ENCODE data around the gene NOX1.

The NOX1 gene

GRCh38 chrX:100874325-100874724 is at the start of gene NOX1:
NOX1 (minus strand) TSS chrX:100874359; CDS start chrX:100874139, 220 bp downstream.
- DNase-seq, result no peak

GRCh38 chrX:100915562-100915961 is 41.4 kb upstream of the NOX1 start:
- DNase-seq, result no peak

- DNase-seq, result no peak
Observed at GRCh38 chrX:100913111-100913510, 39.0 kb upstream of the NOX1 start.

GRCh38 chrX:100911731-100912130 is 37.6 kb upstream of the NOX1 start:
- DNase-seq, result no peak

GRCh38 chrX:100905620-100906019 is 31.5 kb upstream of the NOX1 start:
- no peak for DNase-seq

GRCh38 chrX:100904433-100904832 is 30.3 kb upstream of the NOX1 start:
- DNase-seq, result no peak

- DNase-seq, result peak; percentile 64
Observed at GRCh38 chrX:100895365-100896075, 21.4 kb upstream of the NOX1 start.

GRCh38 chrX:100883654-100884053 is 9.5 kb upstream of the NOX1 start:
- DNase-seq, result peak; percentile 26

- peak; percentile 77 for DNase-seq
Observed at GRCh38 chrX:100880368-100880767, 6.2 kb upstream of the NOX1 start.

GRCh38 chrX:100871594-100872560 is 2.3 kb downstream of the NOX1 start:
- DNase-seq, result no peak

GRCh38 chrX:100870527-100870926 is 3.6 kb downstream of the NOX1 start:
- DNase-seq, result no peak

GRCh38 chrX:100868273-100868672 is 5.9 kb downstream of the NOX1 start:
- DNase-seq, result no peak

GRCh38 chrX:100864657-100865391 is 9.3 kb downstream of the NOX1 start:
- no peak for DNase-seq

- DNase-seq, result peak; percentile 5
Observed at GRCh38 chrX:100863326-100863864, 10.8 kb downstream of the NOX1 start.

- no peak for DNase-seq
Observed at GRCh38 chrX:100852810-100853209, 21.3 kb downstream of the NOX1 start.

- no peak for DNase-seq
Observed at GRCh38 chrX:100850317-100850716, 23.8 kb downstream of the NOX1 start.

- no peak for DNase-seq
Observed at GRCh38 chrX:100831219-100831946, 42.8 kb downstream of the NOX1 start.

- no peak for DNase-seq
Observed at GRCh38 chrX:100830547-100830946, 43.6 kb downstream of the NOX1 start.

GRCh38 chrX:100830143-100830542 is 44.0 kb downstream of the NOX1 start:
- DNase-seq, result no peak

GRCh38 chrX:100829730-100830129 is 44.4 kb downstream of the NOX1 start:
- no peak for DNase-seq

GRCh38 chrX:100819837-100820666 is 54.1 kb downstream of the NOX1 start, which contains the start of gene CSTF2:
CSTF2 (plus strand) TSS chrX:100820391; CDS start chrX:100820417, 26 bp downstream.
- DNase-seq, result peak; percentile 86

Data from NCI-H146 (cell line).